Activated T-cell treated with anti-CD3 and anti-CD28 coated beads for 4 hours (primary cell): Measurements from ENCODE around the gene TBX15.

Source experiments
- DNase-seq: peaks from one replicate; pipeline ENCODE4 v3.0.0-alpha.2; 2020

The TBX15 gene

DNA sequence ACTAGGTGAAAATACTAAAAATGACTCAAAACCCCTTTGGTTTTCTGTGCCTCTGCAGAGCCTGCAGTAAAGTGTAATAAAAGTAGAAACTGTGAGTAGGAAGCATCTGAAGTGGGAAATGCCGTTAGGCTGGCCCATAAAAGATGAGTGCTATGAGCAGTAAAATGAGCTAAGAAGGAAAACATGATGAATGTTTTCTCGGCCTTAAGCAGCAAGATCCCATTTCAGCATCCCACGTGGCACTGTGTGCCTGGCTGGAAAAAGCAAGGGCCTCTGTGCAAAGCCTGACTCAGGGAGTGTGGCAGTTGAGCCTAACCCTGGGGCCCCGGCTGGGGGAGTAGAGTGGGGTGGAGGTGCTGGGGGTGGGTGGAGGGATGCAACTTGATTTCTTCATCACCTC is 109.5 kb downstream of the TBX15 start:
- no peak for DNase-seq

DNA sequence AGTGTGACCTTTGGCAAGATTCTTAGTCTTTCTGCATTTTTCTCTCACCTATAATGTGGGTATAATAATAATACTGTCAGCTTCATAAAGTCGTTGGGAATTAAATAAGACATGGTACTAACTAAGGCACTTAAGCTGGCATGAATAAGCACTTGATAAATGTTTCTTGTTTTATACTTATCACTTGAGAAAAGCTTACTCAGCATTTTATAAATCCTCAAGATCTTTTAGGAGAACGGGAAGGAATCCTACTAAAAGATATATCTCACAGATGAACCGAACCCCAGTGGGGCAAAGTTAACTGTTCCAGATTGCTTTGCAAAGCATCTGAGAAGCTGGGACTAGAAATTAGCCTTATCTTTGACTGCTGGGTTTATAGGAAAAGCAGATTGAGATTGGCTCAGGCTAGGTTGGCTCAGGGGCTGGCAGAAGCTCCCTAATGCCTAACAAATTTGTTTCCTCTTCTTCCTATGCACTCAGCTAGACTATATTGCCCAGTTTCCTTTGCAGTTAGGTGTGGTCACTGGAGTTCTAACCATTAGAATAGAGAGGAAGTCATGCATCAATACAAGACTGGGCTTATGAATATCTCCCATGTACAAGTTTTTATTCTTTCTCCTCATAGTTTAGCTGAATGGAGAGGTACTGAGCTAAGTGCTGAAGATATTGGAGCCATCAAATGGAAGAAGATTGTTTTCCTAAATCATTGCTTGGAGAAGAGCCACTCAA is 110.3 kb downstream of the TBX15 start:
- DNase-seq, result no peak

- DNase-seq, result no peak
These were observed 116.5 kb downstream of the TBX15 start for GRCh38 chr1:118871582-118872171.

GRCh38 chr1:118868387-118868786 is 119.8 kb downstream of the TBX15 start:
- no peak for DNase-seq

- DNase-seq, result no peak
These were observed 121.8 kb downstream of the TBX15 start for GRCh38 chr1:118866330-118866729.

DNA sequence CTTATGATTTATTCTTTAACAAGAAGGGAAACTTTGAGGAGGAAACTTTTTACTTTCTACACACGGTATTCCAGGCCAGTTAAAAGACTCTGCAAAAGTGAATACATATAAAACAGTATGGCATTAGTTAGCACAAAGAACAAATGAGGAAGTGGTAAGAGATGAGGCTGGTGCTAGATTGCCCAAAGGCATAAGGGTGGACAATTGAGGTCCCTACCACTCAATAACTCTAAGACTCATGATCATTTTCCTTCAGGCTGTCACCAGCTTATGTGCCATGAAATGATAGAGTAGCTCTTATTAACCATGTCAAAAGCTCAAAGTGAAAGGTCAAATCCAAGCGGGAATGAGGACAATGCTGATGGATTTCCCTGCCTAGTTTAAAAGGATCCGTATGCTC is 124.5 kb downstream of the TBX15 start:
- DNase-seq, result no peak

DNA sequence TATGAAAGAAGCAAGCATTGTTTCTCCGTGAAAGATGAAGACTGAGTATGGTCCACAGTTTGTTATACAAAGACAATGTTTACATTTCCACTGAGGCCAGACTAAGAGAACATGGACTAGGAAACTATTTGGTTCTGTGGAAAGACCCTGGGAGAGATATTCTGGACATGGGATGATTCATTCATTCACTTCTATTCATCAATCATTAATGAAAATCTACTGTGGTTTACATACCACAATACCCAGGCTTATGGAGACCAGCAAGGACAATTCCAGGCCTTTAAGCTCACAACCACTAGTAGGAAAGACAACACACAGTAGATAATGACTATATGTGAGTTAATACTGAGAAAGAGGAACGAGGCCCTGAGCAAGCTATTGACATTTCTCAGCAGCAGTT is 125.4 kb downstream of the TBX15 start:
- no peak for DNase-seq

DNA sequence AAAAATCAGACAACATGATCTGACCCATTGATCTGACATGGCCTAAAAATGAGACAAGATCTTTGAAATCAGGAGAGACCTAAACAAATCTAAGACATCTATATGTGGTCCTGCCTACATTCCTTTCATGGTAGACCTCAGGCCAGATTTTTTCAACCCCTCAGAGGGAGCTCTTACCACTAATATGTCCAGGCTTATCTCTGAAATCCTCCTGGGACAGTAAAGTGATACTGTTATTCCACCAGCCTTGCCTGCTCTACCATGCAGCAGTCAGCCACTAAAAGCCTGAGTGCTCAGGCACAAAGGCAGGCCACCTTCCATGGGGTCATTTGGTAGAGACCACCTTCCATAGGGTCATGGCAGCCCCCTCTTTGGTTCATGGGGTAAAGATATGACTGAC is 126.9 kb downstream of the TBX15 start:
- DNase-seq, result no peak

GRCh38 chr1:118859999-118860398 is 128.1 kb downstream of the TBX15 start:
- DNase-seq, result no peak

DNA sequence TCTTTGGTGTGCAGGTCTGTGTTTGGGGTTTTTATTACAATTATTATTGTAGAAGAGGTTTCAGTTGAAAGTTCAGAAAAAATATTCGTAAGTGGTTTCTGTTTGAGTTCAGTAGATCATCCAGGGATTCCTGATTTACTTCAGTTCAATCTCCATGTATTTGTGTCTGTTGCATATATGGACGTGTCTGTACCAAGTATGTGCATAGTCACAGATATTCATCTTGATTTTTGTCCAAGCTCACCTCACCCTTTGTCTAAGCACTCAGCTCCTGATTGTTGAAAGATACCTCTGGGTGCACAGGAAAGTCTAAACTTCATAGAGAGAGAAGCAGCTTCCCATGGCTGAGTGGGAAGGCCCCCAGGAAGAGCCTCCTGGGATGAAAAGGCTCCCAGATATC is 141.7 kb downstream of the TBX15 start:
- DNase-seq, result no peak

DNA sequence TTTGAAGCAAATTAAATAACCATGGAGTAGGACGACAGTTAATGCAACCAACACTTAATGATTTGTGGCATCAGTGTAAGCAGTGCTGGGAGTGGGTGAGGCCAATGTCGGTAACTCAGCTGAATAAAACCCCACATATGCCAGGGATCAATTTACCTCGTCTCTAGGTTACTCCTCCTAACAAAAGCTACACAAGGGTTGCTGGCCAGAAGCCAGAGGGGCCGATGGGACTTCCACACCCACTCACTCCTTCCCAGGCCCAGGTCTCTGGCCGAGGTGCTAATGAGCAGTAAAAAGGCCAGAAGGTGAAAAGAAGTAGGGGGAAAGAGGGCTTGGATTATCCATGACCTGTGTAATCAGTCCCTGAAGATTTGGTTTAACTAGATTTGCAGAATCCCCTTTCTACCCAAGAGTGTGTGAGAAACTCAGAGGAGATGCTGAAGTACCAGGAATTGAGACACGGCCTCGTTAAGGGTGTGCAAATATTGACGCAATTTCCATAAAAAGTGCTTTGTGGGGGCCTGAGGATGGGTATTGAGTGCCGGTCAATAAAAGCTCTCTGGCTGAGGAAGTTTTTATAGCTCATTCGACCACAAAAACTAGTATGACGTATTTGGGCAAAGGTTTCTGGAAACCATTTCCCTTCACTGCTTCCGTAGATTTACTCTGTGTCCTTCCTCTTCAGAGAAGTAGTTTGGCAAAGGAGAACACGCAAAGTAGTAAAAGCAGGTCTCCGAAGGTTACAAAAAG is 145.5 kb downstream of the TBX15 start:
- no peak for DNase-seq

DNA sequence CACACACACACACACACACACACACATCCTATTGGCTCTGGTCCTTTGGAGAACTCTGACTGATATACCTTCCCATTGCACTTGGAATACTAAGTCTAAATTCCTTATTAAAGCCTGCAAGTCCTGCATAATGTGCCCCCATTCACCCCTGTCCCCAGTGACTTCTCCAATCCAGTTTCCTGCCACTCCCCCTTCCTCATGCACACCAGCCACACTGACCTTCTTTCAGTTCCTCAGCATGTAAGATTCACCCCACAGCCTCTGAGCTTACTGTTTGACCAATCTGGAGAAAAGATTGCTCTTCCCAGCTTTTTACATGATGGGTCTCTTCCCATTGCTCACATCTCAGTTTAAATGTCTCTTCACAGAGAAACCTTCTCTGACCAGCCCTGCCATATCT is 146.6 kb downstream of the TBX15 start:
- no peak for DNase-seq
